ENCODE data around the gene KIF5A. TPM values are rescaled to one million over a fixed set of nuclear protein-coding genes. Genes with fewer than 3 reads are reported as not detected.
A peak's percentile ranks its signal among the peaks of the same experiment; 100 is the strongest.

The KIF5A gene
- total and polyA plus RNA-seq, 2 of the 13 experiments (the other 11 are each of a cell fraction or from before 2014, with no cell fraction given), result 1.6 to 11.9 TPM

DNA sequence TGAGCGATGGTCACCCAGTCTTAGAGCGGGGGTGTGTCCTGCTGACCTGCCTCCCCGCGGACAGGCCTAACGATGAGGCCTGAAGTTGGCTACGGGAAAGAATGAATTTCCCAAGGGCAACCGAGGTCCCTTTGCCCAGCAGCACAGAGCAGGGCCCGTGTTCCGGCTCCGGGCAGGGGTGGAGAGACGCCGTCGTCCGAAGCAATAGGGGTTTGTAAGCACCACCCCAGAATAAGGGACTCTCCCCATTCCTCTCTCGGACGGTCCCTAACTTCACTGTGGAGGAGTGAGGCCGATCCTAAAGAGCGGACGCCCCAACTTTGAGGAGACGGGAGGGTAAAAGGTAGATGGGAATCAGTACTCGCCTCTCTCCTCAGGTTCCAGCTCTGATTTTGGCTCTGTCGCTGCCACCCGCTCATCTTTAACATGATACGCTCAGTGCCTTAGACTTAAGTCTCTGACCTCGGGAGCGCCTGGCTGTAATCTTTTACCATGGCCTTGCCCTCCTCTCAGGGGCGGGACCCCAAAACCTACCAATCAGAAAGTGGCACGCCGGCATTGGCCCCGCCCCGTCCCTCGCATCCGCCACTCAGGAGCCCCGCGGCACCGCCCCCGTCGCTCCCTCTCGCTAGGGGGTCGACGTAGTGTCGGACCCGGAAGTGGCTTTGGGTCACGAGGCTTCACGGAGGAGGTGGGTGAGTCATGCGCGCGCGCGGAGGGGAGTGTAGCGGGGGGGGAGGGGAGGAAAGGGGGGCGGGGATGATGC is 29.6 kb upstream of the KIF5A start, which contains the start of gene DDIT3 (continued):
- TF ChIP-seq, protein P1, sequence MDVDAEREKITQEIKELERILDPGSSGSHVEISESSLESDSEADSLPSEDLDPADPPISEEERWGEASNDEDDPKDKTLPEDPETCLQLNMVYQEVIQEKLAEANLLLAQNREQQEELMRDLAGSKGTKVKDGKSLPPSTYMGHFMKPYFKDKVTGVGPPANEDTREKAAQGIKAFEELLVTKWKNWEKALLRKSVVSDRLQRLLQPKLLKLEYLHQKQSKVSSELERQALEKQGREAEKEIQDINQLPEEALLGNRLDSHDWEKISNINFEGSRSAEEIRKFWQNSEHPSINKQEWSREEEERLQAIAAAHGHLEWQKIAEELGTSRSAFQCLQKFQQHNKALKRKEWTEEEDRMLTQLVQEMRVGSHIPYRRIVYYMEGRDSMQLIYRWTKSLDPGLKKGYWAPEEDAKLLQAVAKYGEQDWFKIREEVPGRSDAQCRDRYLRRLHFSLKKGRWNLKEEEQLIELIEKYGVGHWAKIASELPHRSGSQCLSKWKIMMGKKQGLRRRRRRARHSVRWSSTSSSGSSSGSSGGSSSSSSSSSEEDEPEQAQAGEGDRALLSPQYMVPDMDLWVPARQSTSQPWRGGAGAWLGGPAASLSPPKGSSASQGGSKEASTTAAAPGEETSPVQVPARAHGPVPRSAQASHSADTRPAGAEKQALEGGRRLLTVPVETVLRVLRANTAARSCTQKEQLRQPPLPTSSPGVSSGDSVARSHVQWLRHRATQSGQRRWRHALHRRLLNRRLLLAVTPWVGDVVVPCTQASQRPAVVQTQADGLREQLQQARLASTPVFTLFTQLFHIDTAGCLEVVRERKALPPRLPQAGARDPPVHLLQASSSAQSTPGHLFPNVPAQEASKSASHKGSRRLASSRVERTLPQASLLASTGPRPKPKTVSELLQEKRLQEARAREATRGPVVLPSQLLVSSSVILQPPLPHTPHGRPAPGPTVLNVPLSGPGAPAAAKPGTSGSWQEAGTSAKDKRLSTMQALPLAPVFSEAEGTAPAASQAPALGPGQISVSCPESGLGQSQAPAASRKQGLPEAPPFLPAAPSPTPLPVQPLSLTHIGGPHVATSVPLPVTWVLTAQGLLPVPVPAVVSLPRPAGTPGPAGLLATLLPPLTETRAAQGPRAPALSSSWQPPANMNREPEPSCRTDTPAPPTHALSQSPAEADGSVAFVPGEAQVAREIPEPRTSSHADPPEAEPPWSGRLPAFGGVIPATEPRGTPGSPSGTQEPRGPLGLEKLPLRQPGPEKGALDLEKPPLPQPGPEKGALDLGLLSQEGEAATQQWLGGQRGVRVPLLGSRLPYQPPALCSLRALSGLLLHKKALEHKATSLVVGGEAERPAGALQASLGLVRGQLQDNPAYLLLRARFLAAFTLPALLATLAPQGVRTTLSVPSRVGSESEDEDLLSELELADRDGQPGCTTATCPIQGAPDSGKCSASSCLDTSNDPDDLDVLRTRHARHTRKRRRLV (CRISPR knock-in tag; IDR thresholded peaks at IDR 0.05), result peak; percentile 45; the same call in 1 of the 2 replicates
- TF ChIP-seq PITX1 (CRISPR knock-in tag; IDR thresholded peaks at IDR 0.05) (peak; percentile 84), MIXL1 (CRISPR knock-in tag; IDR thresholded peaks at IDR 0.05) (peak; percentile 39; the same call in 1 of the 2 replicates), NFKBIZ (CRISPR knock-in tag; IDR thresholded peaks at IDR 0.05) (no peak), TBX3 (IDR thresholded peaks at IDR 0.05; ENCODE audit: borderline replicate concordance) (peak; percentile 19; the same call in 1 of the 2 replicates), ZNF569 (CRISPR knock-in tag; IDR thresholded peaks at IDR 0.05; ENCODE audit: borderline replicate concordance) (no peak), PHF21A (CRISPR knock-in tag; IDR thresholded peaks at IDR 0.05) (no peak), BRD4 (CRISPR knock-in tag; IDR thresholded peaks at IDR 0.05) (no peak), SIX4 (CRISPR knock-in tag; IDR thresholded peaks at IDR 0.05) (0 out of 2 replicates have a peak, but pooled peaks have one; percentile 46), GATAD2A (CRISPR knock-in tag; IDR thresholded peaks at IDR 0.05) (peak; percentile 37; the same call in 1 of the 2 replicates), SIN3A (IDR thresholded peaks at IDR 0.05; ENCODE audit: borderline replicate concordance, low read depth, low read length) (peak; percentile 71; the same call in 1 of the 2 replicates), GATA4 (IDR thresholded peaks at IDR 0.05; ENCODE audit: borderline replicate concordance, low read depth) (peak; percentile 90), PLRG1 (conservative IDR thresholded peaks at IDR 0.05) (no peak), ZNF674 (CRISPR knock-in tag; IDR thresholded peaks at IDR 0.05; ENCODE audit: low read depth) (0 out of 2 replicates have a peak, but pooled peaks have one; percentile 71), MYC (CRISPR knock-in tag; IDR thresholded peaks at IDR 0.05; ENCODE audit: borderline replicate concordance) (peak; percentile 60; the same call in 1 of the 2 replicates), ZNF3 (CRISPR knock-in tag; IDR thresholded peaks at IDR 0.05) (no peak), NR2F1 (CRISPR knock-in tag; IDR thresholded peaks at IDR 0.05) (peak in 1 of 2 experiments; percentile 86; a peak in 2 of 4 replicates), PPARG (CRISPR knock-in tag; conservative IDR thresholded peaks at IDR 0.05) (peak; percentile 49; the same call in 1 of the 2 replicates), KDM3A (CRISPR knock-in tag; IDR thresholded peaks at IDR 0.05; ENCODE audit: low read depth) (no peak), ZNF274 (CRISPR knock-in tag; IDR thresholded peaks at IDR 0.05) (peak; percentile 80; the same call in 1 of the 2 replicates), RORA (CRISPR knock-in tag; IDR thresholded peaks at IDR 0.05) (no peak; the same call in 1 of the 2 replicates)
- TF ChIP-seq, protein P2, sequence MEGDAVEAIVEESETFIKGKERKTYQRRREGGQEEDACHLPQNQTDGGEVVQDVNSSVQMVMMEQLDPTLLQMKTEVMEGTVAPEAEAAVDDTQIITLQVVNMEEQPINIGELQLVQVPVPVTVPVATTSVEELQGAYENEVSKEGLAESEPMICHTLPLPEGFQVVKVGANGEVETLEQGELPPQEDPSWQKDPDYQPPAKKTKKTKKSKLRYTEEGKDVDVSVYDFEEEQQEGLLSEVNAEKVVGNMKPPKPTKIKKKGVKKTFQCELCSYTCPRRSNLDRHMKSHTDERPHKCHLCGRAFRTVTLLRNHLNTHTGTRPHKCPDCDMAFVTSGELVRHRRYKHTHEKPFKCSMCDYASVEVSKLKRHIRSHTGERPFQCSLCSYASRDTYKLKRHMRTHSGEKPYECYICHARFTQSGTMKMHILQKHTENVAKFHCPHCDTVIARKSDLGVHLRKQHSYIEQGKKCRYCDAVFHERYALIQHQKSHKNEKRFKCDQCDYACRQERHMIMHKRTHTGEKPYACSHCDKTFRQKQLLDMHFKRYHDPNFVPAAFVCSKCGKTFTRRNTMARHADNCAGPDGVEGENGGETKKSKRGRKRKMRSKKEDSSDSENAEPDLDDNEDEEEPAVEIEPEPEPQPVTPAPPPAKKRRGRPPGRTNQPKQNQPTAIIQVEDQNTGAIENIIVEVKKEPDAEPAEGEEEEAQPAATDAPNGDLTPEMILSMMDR (CRISPR knock-in tag; IDR thresholded peaks at IDR 0.05), result peak; percentile 30; the same call in 1 of the 2 replicates
- TF ChIP-seq, protein P3, sequence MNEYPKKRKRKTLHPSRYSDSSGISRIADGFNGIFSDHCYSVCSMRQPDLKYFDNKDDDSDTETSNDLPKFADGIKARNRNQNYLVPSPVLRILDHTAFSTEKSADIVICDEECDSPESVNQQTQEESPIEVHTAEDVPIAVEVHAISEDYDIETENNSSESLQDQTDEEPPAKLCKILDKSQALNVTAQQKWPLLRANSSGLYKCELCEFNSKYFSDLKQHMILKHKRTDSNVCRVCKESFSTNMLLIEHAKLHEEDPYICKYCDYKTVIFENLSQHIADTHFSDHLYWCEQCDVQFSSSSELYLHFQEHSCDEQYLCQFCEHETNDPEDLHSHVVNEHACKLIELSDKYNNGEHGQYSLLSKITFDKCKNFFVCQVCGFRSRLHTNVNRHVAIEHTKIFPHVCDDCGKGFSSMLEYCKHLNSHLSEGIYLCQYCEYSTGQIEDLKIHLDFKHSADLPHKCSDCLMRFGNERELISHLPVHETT (CRISPR knock-in tag; conservative IDR thresholded peaks at IDR 0.05), result peak; percentile 91; the same call in 1 of the 2 replicates
